SK-N-SH treated with all-trans-retinoic acid at 6 μM for 48 hours (cell line): ENCODE measurements around the gene SPDYE17.
"Not testable (repeated sequence)": the region's sequence is repeated elsewhere in the genome, so short reads cannot be mapped to it uniquely, and the experiment has no call there.

Experiments used
- ARNTL ChIP-seq: fragments of 450-650 bp; formaldehyde crosslinking; IDR thresholded peaks from 2 replicates; pipeline ENCODE4 v1.5.0; 2020; ENCODE audit warnings: low read depth, mild to moderate bottlenecking, moderate library complexity, borderline replicate concordance
- CSDC2 ChIP-seq: fragments of 250-450 bp; sonication (Bioruptor Pico); IDR thresholded peaks from 2 replicates; pipeline ENCODE4 v1.5.0; 2020; ENCODE audit warnings: mild to moderate bottlenecking, moderate library complexity
- CSRNP3 ChIP-seq: fragments of 250-450 bp; sonication (Bioruptor Pico); IDR thresholded peaks from 2 replicates; pipeline ENCODE4 v1.5.1; 2021; ENCODE audit warnings: mild to moderate bottlenecking, moderate library complexity
- OSR1 ChIP-seq: fragments of 250-450 bp; sonication (Bioruptor Pico); IDR thresholded peaks from 2 replicates; pipeline ENCODE4 v1.8.0; 2022; ENCODE audit warnings: moderate library complexity, mild to moderate bottlenecking, inconsistent platforms
- PATZ1 ChIP-seq: fragments of 250-450 bp; sonication (Bioruptor Pico); IDR thresholded peaks from 2 replicates; pipeline ENCODE4 v1.8.0; 2020; ENCODE audit warnings: mild to moderate bottlenecking, moderate library complexity, borderline replicate concordance
- RARB ChIP-seq: fragments of 250-450 bp; sonication (Bioruptor Pico); IDR thresholded peaks from 2 replicates; pipeline ENCODE4 v1.8.0; 2021; ENCODE audit warnings: mild to moderate bottlenecking, moderate library complexity
- SNAI2 ChIP-seq: fragments of 250-450 bp; sonication (Bioruptor Pico); IDR thresholded peaks from 2 replicates; pipeline ENCODE4 v1.5.0; 2020; ENCODE audit warnings: mild to moderate bottlenecking, moderate library complexity
- TCF4 ChIP-seq: fragments of 250-450 bp; sonication (Bioruptor Pico); IDR thresholded peaks from 2 replicates; pipeline ENCODE4 v1.8.0; 2021; ENCODE audit warnings: mild to moderate bottlenecking, moderate library complexity, borderline replicate concordance
- TSHZ2 ChIP-seq: fragments of 250-450 bp; sonication (Bioruptor Pico); IDR thresholded peaks from 2 replicates; pipeline ENCODE4 v1.5.0; 2020; ENCODE audit warnings: mild to moderate bottlenecking, moderate library complexity
- ZC3H10 ChIP-seq: fragments of 250-450 bp; sonication (Bioruptor Pico); IDR thresholded peaks from 2 replicates; pipeline ENCODE4 v1.5.1; 2021; ENCODE audit warnings: mild to moderate bottlenecking, moderate library complexity
- ZFP30 ChIP-seq: fragments of 450-650 bp; formaldehyde crosslinking; IDR thresholded peaks from 2 replicates; pipeline ENCODE4 v1.5.0; 2022; ENCODE audit warnings: mild to moderate bottlenecking, moderate library complexity
- ZNF565 ChIP-seq: fragments of 450-650 bp; formaldehyde crosslinking; conservative IDR thresholded peaks from 2 replicates; pipeline ENCODE4 v1.5.0; 2020; ENCODE audit warnings: low read depth, mild to moderate bottlenecking, moderate library complexity
- ZNF70 ChIP-seq: fragments of 450-650 bp; formaldehyde crosslinking; IDR thresholded peaks from 2 replicates; pipeline ENCODE4 v1.5.0; 2020; ENCODE audit warnings: mild to moderate bottlenecking, moderate library complexity
- TF ChIP-seq, protein P1 (sequence below): fragments of 250-450 bp; sonication (Bioruptor Pico); IDR thresholded peaks from 2 replicates; pipeline ENCODE4 v1.5.1; 2020; ENCODE audit warnings: low read depth, mild to moderate bottlenecking, moderate library complexity

DNA sequence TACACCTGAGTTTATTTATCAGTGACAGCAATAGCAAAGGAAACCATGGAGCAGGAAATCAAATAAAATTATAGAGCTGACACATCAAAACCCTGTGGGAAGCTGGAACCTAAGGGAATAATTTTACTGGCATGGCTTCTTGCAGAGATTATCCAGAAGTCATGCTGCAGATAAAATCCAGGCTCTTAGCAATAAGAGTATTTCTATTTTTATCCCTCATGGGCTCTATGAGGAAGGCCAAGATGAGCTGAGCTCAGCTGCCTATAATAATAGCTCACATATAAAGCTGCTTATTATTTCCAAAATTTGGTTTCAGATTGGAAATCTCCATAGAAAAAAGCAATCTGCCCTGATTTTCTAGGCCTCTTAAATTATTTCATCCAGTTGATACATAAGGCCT, 47.0 kb upstream of the SPDYE17 start:
- not testable (repeated sequence) for TF ChIP-seq PATZ1; ZNF565 (CRISPR knock-in tag); OSR1 (CRISPR knock-in tag); CSRNP3 (CRISPR knock-in tag); ARNTL (CRISPR knock-in tag); SNAI2; TSHZ2 (CRISPR knock-in tag); ZNF70; RARB (CRISPR knock-in tag); ZFP30; TCF4 (CRISPR knock-in tag); CSDC2 (CRISPR knock-in tag); ZC3H10
- TF ChIP-seq, protein P1, sequence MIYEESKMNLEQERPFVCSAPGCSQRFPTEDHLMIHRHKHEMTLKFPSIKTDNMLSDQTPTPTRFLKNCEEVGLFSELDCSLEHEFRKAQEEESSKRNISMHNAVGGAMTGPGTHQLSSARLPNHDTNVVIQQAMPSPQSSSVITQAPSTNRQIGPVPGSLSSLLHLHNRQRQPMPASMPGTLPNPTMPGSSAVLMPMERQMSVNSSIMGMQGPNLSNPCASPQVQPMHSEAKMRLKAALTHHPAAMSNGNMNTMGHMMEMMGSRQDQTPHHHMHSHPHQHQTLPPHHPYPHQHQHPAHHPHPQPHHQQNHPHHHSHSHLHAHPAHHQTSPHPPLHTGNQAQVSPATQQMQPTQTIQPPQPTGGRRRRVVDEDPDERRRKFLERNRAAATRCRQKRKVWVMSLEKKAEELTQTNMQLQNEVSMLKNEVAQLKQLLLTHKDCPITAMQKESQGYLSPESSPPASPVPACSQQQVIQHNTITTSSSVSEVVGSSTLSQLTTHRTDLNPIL = not testable (repeated sequence)
